SK-N-SH treated with all-trans-retinoic acid at 6 μM for 48 hours (cell line): ENCODE results near the gene FHIT.

ENCODE experiments used
- ATAC-seq: fragments of 200-7000 bp; cut with Tn5 transposase; 3 replicates; pipeline ENCODE4 v1.9.1; 2020; ENCODE audit warnings: mild to moderate bottlenecking, moderate library complexity
- ARNTL ChIP-seq: fragments of 450-650 bp; formaldehyde crosslinking; IDR thresholded peaks from 2 replicates; pipeline ENCODE4 v1.5.0; 2020; ENCODE audit warnings: low read depth, mild to moderate bottlenecking, moderate library complexity, borderline replicate concordance
- BACH2 ChIP-seq: fragments of 250-450 bp; sonication (Bioruptor Pico); IDR thresholded peaks from 2 replicates; pipeline ENCODE4 v1.9.0; 2021; ENCODE audit warnings: mild to moderate bottlenecking, borderline replicate concordance
- CREB5 ChIP-seq: fragments of 250-450 bp; sonication (Bioruptor Pico); IDR thresholded peaks from 2 replicates; pipeline ENCODE4 v1.5.1; 2020; ENCODE audit warnings: low read depth, mild to moderate bottlenecking, moderate library complexity
- CSDC2 ChIP-seq: fragments of 250-450 bp; sonication (Bioruptor Pico); IDR thresholded peaks from 2 replicates; pipeline ENCODE4 v1.5.0; 2020; ENCODE audit warnings: mild to moderate bottlenecking, moderate library complexity
- CSRNP3 ChIP-seq: fragments of 250-450 bp; sonication (Bioruptor Pico); IDR thresholded peaks from 2 replicates; pipeline ENCODE4 v1.5.1; 2021; ENCODE audit warnings: mild to moderate bottlenecking, moderate library complexity
- ESRRG ChIP-seq: fragments of 250-450 bp; sonication (Bioruptor Pico); IDR thresholded peaks from 2 replicates; pipeline ENCODE4 v1.6.1; 2021; ENCODE audit warnings: mild to moderate bottlenecking
- GLIS3 ChIP-seq: fragments of 250-450 bp; sonication (Bioruptor Pico); IDR thresholded peaks from 2 replicates; pipeline ENCODE4 v1.5.0; 2020; ENCODE audit warnings: mild to moderate bottlenecking, moderate library complexity
- ISL1 ChIP-seq: fragments of 250-450 bp; sonication (Bioruptor Pico); IDR thresholded peaks from 2 replicates; pipeline ENCODE4 v2.1.2; 2022; ENCODE audit warnings: mild to moderate bottlenecking, moderate library complexity
- OSR1 ChIP-seq: fragments of 250-450 bp; sonication (Bioruptor Pico); IDR thresholded peaks from 2 replicates; pipeline ENCODE4 v1.8.0; 2022; ENCODE audit warnings: moderate library complexity, mild to moderate bottlenecking, inconsistent platforms
- PATZ1 ChIP-seq: fragments of 250-450 bp; sonication (Bioruptor Pico); IDR thresholded peaks from 2 replicates; pipeline ENCODE4 v1.8.0; 2020; ENCODE audit warnings: mild to moderate bottlenecking, moderate library complexity, borderline replicate concordance
- POU6F1 ChIP-seq: fragments of 250-450 bp; sonication (Bioruptor Pico); IDR thresholded peaks from 2 replicates; pipeline ENCODE4 v1.8.0; 2021; ENCODE audit warnings: low read depth, mild to moderate bottlenecking, moderate library complexity, borderline replicate concordance
- PPARA ChIP-seq: fragments of 250-450 bp; sonication (Bioruptor Pico); IDR thresholded peaks from 2 replicates; pipeline ENCODE4 v1.5.0; 2020; ENCODE audit warnings: mild to moderate bottlenecking, borderline replicate concordance
- RARB ChIP-seq: fragments of 250-450 bp; sonication (Bioruptor Pico); IDR thresholded peaks from 2 replicates; pipeline ENCODE4 v1.8.0; 2021; ENCODE audit warnings: mild to moderate bottlenecking, moderate library complexity
- SNAI2 ChIP-seq: fragments of 250-450 bp; sonication (Bioruptor Pico); IDR thresholded peaks from 2 replicates; pipeline ENCODE4 v1.5.0; 2020; ENCODE audit warnings: mild to moderate bottlenecking, moderate library complexity
- TCF4 ChIP-seq: fragments of 250-450 bp; sonication (Bioruptor Pico); IDR thresholded peaks from 2 replicates; pipeline ENCODE4 v1.8.0; 2021; ENCODE audit warnings: mild to moderate bottlenecking, moderate library complexity, borderline replicate concordance
- TSHZ2 ChIP-seq: fragments of 250-450 bp; sonication (Bioruptor Pico); IDR thresholded peaks from 2 replicates; pipeline ENCODE4 v1.5.0; 2020; ENCODE audit warnings: mild to moderate bottlenecking, moderate library complexity
- ZC3H10 ChIP-seq: fragments of 250-450 bp; sonication (Bioruptor Pico); IDR thresholded peaks from 2 replicates; pipeline ENCODE4 v1.5.1; 2021; ENCODE audit warnings: mild to moderate bottlenecking, moderate library complexity
- ZFP3 ChIP-seq: fragments of 250-450 bp; sonication (Bioruptor Pico); IDR thresholded peaks from 2 replicates; pipeline ENCODE4 v1.5.0; 2020; ENCODE audit warnings: mild to moderate bottlenecking, moderate library complexity
- ZFP30 ChIP-seq: fragments of 450-650 bp; formaldehyde crosslinking; IDR thresholded peaks from 2 replicates; pipeline ENCODE4 v1.5.0; 2022; ENCODE audit warnings: mild to moderate bottlenecking, moderate library complexity
- ZNF565 ChIP-seq: fragments of 450-650 bp; formaldehyde crosslinking; conservative IDR thresholded peaks from 2 replicates; pipeline ENCODE4 v1.5.0; 2020; ENCODE audit warnings: low read depth, mild to moderate bottlenecking, moderate library complexity
- ZNF70 ChIP-seq: fragments of 450-650 bp; formaldehyde crosslinking; IDR thresholded peaks from 2 replicates; pipeline ENCODE4 v1.5.0; 2020; ENCODE audit warnings: mild to moderate bottlenecking, moderate library complexity
- ZNF8 ChIP-seq: fragments of 450-650 bp; formaldehyde crosslinking; IDR thresholded peaks from 2 replicates; pipeline ENCODE4 v1.5.0; 2020; ENCODE audit warnings: mild to moderate bottlenecking, moderate library complexity

Gene FHIT

GRCh38 chr3:60147249-60147950, 1103.9 kb downstream of the FHIT start:
- ATAC-seq: no peak
- no peak for TF ChIP-seq OSR1 (CRISPR knock-in tag)
- TF ChIP-seq ARNTL (CRISPR knock-in tag): no peak
- TF ChIP-seq PATZ1: no peak
- no peak for TF ChIP-seq ZNF70 (CRISPR knock-in tag)
- no peak for TF ChIP-seq RARB (CRISPR knock-in tag)
- TF ChIP-seq CSRNP3 (CRISPR knock-in tag): no peak
- no peak for TF ChIP-seq CREB5
- TF ChIP-seq ZFP3 (CRISPR knock-in tag): no peak
- no peak for TF ChIP-seq PPARA (CRISPR knock-in tag)
- no peak for TF ChIP-seq SNAI2 (CRISPR knock-in tag)
- no peak for TF ChIP-seq ISL1 (CRISPR knock-in tag)
- no peak for TF ChIP-seq ZNF565 (CRISPR knock-in tag)
- no peak for TF ChIP-seq TSHZ2 (CRISPR knock-in tag)
- TF ChIP-seq ZFP30: no peak
- TF ChIP-seq ZNF8 (CRISPR knock-in tag): no peak
- TF ChIP-seq TCF4 (CRISPR knock-in tag): no peak
- no peak for TF ChIP-seq BACH2 (CRISPR knock-in tag)
- TF ChIP-seq GLIS3 (CRISPR knock-in tag): no peak
- no peak for TF ChIP-seq POU6F1

GRCh38 chr3:60146121-60146520, 1105.1 kb downstream of the FHIT start:
- no peak for TF ChIP-seq RARB (CRISPR knock-in tag)
- TF ChIP-seq POU6F1: no peak
- no peak for TF ChIP-seq ISL1 (CRISPR knock-in tag)
- TF ChIP-seq ZC3H10: no peak
- TF ChIP-seq PPARA (CRISPR knock-in tag): no peak
- no peak for TF ChIP-seq CREB5
- no peak for TF ChIP-seq BACH2 (CRISPR knock-in tag)
- no peak for TF ChIP-seq ESRRG (CRISPR knock-in tag)
- TF ChIP-seq ZFP3 (CRISPR knock-in tag): no peak
- no peak for TF ChIP-seq OSR1 (CRISPR knock-in tag)
- TF ChIP-seq ARNTL (CRISPR knock-in tag): no peak
- no peak for TF ChIP-seq CSDC2 (CRISPR knock-in tag)
- TF ChIP-seq PATZ1: no peak
- no peak for TF ChIP-seq TCF4 (CRISPR knock-in tag)
- TF ChIP-seq SNAI2 (CRISPR knock-in tag): no peak
- TF ChIP-seq ZNF8 (CRISPR knock-in tag): no peak
- TF ChIP-seq CSRNP3 (CRISPR knock-in tag): no peak
- TF ChIP-seq GLIS3 (CRISPR knock-in tag): no peak
- TF ChIP-seq ZFP30: no peak
- TF ChIP-seq, all 23 proteins: peak for 0
- no peak for ATAC-seq
